HS-27A (cell line): Measurements from ENCODE around the gene CAPZA1.
A peak's percentile ranks its signal among the peaks of the same experiment; 100 is the strongest.

ENCODE experiments used
- DNase-seq: peaks from one replicate; pipeline ENCODE4 v3.0.0-alpha.2; 2012; ENCODE audit warnings: low read depth, missing footprints

CAPZA1 gene

DNA sequence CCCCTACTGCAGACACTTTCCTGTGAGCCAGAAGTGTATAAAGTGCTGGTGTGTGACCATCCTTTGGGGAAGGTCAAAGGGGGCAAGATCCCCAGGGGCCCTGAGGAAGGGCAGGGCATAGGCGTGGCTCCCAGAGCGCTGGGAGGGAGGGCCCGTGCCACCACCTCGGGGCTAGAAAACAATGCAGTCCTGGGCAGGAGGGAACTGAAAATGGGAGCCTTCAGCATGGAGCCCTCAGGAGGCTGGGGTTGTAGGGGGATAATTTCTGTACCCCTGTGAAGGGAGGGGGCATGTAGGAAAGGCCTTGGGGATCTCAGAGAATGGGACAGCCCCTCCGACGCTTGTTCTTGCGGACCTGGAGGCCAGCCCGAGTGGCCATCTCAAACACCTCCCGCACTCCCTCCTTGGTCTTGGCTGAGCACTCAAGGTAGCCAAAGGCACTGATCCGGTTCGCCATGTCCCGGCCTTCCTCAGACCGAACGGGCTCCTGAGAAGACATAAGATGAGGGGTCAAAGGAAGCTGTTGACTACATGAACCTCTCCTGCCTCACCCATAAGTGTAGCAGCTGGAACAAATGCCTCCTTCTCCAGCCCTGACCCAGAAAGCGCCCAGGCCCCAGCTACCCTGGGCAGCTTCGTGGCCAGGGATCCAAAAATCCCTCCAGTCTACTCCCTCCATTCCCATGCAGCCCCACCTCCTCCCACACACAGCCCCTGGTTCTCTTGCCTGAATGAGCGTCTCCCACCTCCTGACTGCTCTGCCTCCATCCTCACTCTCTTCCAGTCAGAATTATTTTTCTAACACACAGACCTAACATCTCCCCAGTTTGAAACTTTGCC lies 81.8 kb downstream of the CAPZA1 start:
- DNase-seq: no peak

DNA sequence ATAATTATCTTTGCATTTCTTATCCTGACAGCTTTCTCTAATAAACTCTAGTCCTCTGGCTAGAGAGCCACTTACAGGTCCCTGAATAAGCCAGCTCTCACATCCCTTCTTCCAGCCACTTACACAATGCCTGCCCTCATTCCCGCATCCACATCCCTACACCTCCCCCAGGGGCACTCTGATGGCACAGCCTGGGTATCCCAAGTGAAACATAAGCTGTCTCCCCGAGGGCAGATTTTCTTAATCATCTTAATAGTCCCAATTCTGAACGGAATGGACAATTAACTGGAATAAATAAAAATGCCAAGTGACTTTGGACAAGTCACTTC lies 82.4 kb downstream of the CAPZA1 start:
- no peak for DNase-seq

DNA sequence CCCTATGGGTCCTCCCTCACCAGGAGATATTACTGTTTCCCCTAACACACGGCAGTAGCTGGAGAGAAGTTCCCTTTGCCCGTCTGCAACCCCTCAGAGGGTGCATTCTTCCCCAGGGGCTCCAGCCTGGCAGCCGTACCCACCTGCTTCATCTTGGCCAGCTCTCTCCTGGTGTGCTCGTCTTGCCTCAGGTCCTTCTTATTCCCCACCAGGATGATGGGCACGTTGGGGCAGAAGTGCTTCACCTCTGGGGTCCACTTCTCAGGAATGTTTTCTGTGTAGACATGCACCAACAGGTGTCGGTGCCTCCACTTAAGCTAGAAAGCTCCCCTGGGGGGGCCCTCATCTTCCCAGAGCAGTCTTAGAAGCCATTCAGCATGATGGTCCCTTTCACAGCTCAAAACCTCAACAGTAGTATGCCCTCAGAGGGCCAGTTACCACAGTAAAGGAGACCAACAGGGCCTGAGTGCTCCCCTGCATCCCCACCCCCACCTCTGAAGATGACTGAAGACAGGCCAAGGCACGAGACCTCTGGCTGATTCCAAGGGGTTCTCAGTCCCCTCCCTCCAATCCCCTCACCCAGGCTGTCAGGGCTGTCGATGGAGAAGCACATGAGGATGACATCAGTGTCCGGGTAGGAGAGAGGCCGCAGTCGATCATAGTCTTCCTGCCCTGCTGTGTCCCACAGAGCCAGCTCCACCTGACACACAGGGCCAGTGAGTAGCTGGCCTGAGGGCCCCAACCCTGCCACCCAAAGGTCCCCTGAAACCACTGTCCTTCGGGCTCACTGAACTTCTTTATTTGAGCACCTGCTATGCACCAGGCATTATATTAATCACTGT lies 83.0 kb downstream of the CAPZA1 start:
- no peak for DNase-seq

DNA sequence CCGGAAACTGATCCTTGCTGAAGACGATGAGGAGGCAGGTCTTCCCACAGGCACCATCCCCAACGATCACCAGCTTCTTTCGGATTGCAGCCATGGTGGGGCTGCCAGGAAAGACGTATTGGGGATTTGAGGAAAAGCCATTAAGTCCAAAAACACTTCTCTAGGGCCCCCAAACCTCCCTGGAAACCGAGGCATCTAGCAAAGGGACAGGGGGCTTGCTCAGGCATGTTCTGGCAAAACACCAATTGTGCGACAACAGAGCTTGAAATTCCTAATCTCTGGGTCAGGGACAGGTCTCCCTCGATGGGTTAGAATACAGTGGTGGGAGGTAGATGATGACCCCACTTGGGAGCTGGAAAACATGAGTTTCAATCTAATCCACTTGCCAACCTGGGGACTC lies 84.1 kb downstream of the CAPZA1 start:
- no peak for DNase-seq

DNA sequence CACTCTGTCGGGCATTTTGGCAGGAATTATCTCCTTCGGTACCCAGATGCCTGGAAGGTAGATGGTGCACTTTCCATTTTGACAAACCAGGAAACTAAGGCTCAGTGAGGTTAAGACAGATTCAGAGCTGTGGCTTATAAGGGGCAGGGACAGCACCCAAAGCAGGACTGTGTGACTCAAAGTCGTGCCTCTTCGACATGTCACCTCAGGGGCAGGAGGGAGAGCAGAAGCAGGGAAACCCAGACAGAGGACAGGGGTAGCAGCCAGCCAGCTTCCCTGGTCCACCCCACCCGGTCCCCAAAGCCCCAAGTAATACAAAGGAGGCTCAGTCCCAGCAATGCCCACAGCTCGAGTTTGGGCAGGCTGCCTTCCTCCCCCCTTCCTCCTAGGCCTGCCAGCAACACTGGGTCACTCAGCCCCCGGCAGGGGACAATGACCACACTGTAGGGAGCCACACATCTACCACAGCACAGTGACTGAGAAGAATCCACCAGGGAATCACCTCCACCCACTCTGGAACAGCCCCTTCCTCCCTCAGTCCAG lies 84.8 kb downstream of the CAPZA1 start:
- no peak for DNase-seq

DNA sequence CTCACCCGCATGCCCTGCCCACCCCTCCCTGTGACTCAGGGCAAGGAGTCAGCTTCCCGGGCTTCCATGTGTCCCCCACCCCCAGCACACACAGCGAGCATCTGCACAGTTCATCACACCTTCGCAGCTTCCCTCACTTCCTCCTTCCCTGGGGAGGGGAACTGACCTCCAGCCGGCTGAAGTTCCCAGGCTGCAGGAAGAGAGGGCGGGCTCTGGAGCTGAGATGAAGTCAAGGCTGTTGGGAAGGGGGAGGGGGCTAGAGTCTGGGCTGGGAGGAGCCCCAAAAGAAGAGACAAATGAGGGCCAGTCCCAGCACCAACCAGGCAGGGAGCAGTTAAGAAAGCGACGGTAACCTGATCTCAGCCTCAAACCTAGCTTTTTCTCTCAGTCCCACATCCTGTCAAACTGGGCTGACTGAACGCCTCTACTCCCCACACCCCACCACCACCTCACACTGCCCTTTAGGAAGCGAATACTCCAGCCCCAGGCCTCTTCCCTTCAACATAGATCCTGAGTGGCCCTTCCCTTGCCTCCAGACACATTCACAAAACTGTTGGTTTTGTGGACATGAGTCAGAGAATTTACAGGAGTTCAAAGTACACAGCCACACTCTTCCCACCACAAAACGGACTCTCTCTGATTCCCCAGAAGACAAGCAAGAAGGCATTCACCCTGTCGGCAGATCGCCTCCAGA lies 85.4 kb downstream of the CAPZA1 start:
- DNase-seq: peak; percentile 89

DNA sequence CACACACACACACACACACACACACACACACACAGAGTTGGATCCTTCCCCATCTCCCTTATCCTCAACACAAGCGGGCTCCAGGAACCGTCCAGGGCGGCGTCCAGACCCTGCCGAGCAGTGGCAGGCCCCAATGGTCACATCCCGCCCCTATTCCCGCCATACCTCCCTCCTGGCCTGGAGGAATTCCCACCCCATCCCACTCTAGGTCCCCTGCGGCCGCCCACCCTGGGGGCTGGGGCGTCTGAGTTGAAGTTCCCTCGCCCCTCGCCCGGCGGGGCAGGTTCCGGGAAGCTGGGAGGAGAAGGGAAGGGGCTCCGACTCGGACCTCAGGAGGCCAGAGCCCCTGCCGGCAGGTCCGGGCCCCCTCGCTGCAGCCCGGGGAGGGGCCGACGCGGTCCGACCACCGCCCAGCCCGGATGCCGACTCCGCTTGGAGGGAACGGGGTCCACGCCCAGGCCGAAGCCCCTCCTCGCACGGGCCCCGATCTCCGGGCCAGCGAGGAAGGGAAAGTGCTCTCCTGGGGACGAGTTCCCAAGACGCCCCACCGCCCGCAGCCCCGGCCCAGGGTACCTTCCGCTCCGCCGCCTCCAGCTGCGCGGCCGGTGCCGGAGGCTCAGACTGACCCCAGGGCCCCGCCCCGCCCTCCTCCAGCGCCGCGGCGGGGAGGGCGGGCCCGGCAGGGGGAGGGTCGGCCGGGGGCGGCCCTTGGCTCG lies 87.0 kb downstream of the CAPZA1 start, which contains the start of gene RHOC:
Gene RHOC (minus strand): TSS at position 623 of the 716 bp plus-strand sequence. CDS start 3,328 bp downstream, outside the sequence.
- no peak for DNase-seq

DNA sequence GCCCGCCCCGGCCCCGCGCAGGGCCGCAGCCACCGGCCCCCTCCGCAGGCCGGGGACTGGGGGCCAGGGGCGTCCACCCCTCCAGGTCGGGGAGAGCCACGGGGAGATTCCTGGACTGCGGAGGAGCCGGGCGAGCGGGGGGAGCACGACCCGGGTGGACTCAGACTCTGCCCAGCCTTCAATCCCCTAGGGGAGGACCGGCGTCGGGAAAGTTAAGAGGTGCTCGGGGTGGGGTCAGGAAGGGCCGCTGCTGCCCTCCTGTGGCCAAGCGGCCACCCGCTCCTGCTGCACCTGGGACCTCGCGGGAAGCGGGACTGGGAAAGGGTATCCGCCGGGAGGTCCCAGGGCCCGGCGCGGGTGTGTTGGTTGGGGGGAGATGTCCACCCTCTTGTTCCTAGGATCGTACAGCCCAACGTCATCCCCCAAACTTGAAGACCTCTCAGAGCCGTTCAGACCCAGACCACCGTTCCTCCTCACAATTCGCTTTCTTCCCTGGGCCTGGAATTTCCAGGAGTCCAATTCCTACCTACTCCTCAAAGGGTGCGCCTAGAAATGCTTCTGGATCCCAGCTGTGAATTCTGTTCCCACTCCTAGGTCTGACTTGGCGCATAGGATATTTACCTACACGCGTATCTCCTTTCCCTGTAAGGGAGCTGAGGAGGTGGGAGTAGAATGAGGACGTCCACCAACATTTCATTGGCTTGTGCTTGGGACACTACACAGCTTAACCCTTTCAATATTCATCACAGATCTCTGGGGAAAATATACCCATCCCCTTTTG lies 87.8 kb downstream of the CAPZA1 start:
- peak; percentile 79 for DNase-seq

DNA sequence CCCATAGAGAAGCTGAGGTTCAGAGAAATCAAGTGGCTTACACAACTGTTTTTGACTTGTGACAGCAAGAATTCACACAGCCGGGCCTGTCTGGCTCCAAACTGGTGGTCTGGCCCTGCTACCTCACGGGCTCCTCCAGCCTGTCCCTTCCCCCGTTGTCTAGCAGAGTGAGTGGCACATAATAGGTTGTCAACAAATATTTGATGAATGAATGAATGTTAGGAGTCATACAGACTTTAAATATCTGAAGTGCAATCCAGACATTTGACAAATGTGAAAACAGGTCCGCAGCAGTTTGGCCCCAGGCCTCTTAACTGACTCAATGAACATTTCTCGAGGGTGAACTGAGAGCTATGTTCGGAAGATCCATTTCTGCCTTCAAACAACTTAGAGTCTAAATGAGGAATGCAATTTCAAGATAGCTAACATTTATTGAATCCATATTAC lies 88.4 kb downstream of the CAPZA1 start:
- no peak for DNase-seq

DNA sequence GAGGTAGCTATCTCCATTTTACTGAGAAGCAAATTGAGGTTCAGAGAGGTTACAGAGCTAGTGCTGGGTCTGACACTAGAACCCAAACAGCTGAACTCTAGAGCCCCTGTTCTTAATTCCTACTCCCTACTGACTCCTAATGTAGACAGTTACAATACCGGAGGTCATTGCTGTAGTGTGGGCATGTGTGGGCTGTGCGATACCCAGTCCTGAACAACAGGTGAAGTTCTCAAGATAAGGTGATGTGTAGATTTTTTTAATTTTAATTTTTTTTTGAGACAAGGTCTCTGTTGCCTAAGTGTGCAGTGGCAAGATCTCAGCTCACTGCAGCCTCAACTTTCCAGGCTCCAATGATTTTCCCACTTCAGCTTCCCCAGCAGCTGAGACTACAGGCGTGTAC lies 88.9 kb downstream of the CAPZA1 start:
- DNase-seq: no peak

DNA sequence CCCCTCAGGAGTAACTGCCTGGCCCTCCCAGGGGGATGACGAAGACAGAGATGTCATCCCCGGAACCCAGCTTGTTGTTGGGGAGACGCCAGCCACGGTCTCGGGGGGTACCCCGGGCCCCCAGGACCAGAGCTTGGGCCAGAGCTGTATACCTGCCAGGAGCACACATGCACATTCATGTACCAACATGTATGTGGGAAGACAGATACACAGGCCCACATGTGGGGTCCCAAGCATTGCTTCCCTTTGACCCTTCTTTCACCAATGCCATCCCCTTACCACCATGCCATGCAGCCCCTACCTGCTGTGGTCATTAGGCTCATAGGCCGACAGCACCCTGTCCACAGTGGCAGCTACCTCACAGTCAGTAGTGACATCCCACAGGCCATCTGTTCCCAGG lies 90.5 kb downstream of the CAPZA1 start:
- no peak for DNase-seq

DNA sequence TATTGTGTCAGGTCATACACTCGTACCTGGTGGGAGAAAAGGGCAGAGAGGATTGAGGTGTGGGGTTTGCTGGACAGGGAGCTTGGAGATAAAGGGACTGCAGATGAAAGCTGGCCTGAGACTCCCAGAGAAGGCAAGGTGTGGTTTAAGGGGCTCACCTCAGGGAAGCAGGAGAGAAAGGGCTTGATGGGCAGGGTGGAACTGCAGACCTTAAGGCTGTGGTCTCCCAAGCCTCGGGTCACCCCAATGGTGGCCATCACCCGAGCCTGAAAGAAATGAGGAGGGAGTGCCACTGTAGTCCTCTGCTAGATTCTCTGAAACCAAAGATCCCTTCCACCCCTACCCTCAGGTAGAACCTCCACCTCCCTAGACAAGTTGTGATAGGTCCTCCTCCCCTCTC lies 91.0 kb downstream of the CAPZA1 start:
- no peak for DNase-seq

DNA sequence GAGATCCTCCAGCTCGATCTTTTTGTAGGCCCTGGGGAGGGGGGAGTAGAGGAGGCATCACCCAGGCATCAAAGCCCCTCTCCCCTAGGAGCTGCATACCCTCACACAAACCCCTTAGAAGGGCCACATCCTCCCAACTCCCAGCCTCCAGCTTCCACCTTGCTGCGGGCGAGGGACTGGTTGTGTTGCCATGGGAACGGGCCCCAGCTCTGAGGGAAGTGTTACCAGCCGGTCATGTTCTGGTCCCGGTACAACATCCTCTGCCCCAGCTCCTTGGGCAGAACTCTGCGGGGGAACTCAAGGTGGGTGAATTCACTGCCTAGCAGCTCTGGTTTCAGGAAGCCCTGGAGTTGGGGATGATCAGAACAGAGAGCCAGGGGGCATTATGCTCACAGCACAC lies 91.4 kb downstream of the CAPZA1 start:
- no peak for DNase-seq

DNA sequence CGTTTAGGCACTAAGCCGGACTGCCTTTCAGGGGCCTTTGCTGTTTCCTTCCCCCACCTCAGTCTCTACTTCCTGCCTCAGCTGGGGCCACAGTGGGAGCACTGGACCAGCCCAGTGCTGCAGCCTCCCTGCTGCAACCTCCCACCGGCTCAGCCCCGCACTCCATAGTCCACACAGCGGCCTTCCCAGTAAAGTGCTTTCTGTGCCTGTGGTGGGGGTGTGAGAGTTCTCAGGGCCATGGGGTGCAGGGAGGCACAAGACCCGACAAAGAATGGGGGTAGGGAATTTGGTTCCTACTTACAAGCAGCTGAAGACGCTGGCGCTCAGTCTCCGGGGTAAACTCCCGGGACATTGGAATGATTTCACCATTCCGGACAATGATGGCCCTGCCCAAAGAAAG lies 92.0 kb downstream of the CAPZA1 start:
- DNase-seq: no peak

DNA sequence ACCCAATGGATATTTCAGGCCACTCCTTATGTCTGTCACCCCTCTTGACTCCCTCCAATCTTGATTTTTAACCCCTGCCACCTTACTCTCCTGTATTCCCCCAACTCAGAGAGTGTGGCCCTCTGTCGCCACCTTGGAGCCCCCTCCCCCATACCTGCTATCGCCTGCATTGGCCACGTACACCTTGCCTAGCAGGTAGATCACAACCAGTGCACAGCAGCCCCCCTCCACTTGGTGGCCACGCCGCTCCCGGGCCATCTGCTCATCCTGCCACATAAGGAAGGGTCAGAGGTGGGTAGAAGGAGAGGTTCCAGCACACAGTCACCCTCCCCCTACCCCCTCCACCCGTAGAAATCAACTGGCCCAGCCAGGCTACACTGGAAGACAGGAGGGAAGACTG lies 92.6 kb downstream of the CAPZA1 start:
- DNase-seq: no peak

DNA sequence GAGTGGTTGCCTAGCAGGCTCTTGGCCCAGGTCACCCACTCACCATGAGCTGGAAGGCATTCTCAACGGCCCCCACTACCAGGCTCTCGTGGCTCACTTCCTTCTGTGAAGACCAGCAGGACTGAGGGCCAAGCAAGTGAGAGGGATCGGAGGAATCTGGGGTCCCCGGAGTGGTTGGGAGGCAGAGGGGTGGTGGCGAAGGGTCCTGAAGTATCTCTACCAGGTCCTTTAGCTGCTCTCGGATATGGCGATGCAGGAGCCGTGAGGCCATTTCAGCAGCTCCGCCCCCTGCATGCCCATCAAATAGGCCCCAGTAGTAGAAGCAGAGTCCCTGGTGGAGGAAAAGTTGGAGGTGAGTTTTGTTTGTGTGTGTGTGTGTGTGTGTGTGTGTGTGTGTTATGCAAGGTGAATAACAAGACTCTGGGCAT lies 93.1 kb downstream of the CAPZA1 start:
- DNase-seq: no peak

DNA sequence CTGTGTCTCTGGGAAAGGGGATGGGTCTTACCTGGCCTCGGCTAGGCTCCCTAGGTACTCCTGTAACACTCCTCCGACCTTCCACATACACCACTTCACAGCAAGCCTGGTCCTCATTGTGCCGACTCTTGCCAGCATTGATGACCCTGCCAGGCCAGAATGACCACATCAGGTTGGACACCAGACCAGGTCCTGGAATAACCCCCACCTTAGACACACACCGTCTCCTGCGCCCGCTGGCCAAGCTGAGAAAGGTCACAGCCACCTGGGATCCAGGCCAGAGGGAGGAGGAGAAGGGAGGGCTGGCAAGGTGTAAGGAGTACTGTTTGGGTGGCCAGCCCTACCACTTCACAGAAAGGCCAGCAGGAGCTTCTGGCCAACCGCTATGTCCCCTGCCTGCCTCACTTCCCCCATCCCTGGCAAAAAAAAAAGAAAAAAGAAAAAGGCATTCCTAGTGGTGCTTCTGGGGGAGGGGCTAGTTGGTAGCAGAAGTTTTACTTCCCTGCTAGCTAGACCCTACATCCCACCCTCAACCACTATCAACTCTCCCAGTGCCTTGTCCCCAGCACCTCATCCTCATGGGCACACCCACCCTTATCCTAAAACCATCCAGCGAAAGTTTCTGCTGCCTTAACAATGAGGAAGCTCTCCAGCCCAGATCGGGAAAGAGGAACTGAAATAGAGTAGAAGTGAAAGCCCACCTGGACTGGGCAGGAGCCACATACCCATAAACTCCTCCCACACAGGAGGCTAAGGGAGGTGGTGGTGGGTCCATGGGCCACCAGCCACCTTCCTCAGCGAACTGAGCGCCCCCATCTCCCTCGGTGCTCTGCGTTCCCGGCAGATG lies 94.1 kb downstream of the CAPZA1 start:
- no peak for DNase-seq

DNA sequence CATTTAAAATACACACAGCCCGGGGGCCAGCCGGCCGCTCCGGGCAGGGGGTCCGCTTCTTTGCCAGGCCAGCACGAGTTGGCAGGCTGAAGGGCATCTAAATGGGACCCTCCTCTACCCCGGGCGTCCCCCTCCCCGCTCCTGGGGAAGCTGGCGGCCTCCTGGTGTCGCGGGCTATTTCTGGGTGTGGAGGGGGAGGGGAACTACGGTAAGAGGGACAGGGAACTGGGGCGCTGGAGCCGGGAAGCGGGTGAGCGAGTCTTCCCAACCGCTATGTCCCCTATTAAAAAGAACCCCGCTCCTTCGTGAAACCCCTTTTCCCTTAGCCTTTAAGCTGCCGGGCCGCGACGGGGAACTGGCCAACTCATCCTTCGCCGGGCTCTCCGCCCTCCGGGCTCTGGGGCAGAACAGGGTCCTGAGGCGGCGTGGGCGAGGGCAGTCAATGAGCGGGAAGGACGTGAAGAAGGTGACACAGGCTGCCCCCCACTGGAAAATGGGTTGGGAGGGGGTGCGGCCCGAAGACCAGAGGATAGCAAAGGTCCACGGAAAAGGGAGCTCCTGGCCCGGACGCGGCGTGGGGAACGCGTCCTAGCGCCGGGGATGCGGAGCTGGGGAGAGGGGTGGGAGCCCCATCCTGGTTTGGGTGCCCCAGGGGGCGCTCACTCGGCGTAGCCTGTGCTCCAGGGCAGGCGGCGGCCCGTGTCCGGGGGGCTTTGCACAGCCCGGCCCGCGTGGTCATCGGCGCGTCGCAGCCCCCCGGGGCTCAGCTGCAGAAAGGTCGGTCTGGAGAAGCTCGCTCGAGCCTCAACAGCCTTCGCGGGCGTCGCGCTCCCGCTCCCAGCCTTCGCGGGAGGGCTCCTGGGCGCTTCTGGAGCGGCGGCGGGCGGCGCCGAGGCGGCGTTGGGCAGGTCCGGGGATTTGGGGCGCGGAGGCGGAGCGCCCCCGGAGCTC lies 95.0 kb downstream of the CAPZA1 start:
- DNase-seq: peak; percentile 14
